ENCODE data around the gene LPCAT1.

Gene LPCAT1

GRCh38 chr5:1521671-1522600, 1.8 kb downstream of the LPCAT1 start:
- H2AFZ ChIP-seq (ENCODE audit: low read length): no peak overlapping the region
- H3K9me3 ChIP-seq (ENCODE audit: insufficient read depth, low read depth, low read length): no peaks in the 10 kb centered on the region
- H3K4me1 ChIP-seq (ENCODE audit: insufficient read depth, low read length, poor library complexity, severe bottlenecking): peaks cover 36% of the 10 kb centered on the region
- no peaks in the 10 kb centered on the region for H3F3A ChIP-seq (ENCODE audit: low read depth)
- peaks cover 52% of the 10 kb centered on the region for H4K20me1 ChIP-seq (ENCODE audit: insufficient read depth, low read length, poor library complexity, severe bottlenecking)
- TF ChIP-seq EZH2phosphoT487 (IDR thresholded peaks at IDR 0.05; ENCODE audit: borderline replicate concordance): no peak
- no peak for TF ChIP-seq CTCF (conservative IDR thresholded peaks at IDR 0.05; ENCODE audit: low read length)
- peak overlapping the region; percentile 78 for H3K4me3 ChIP-seq (ENCODE audit: low read length, poor library complexity, severe bottlenecking)
- H3K36me3 ChIP-seq (ENCODE audit: insufficient read depth, low read length): peaks cover 21% of the 10 kb centered on the region; the same call in 1 of the 2 replicates
- H3K4me2 ChIP-seq (ENCODE audit: low read depth, low read length, poor library complexity, severe bottlenecking): peak overlapping the region; percentile 81
- H3K9me2 ChIP-seq (replicated peaks; ENCODE audit: low read depth, low read length): no peaks in the 10 kb centered on the region
- peaks cover 64% of the 10 kb centered on the region for H3K79me2 ChIP-seq (ENCODE audit: insufficient read depth, low read length)
- H3K27me3 ChIP-seq (ENCODE audit: insufficient read depth, low read length, poor library complexity, severe bottlenecking): no peaks in the 10 kb centered on the region
- peak overlapping the region; percentile 82 for H3K9ac ChIP-seq (ENCODE audit: low read depth, low read length, poor library complexity, severe bottlenecking)

- H4K20me1 ChIP-seq (ENCODE audit: insufficient read depth, low read length, poor library complexity, severe bottlenecking): peaks cover 61% of the 10 kb centered on the region
- H3K79me2 ChIP-seq (ENCODE audit: insufficient read depth, low read length): peaks cover 74% of the 10 kb centered on the region
- H3F3A ChIP-seq (ENCODE audit: low read depth): no peaks in the 10 kb centered on the region
- H3K9me2 ChIP-seq (replicated peaks; ENCODE audit: low read depth, low read length): no peaks in the 10 kb centered on the region
- no peaks in the 10 kb centered on the region for H3K9me3 ChIP-seq (ENCODE audit: insufficient read depth, low read depth, low read length)
- H3K4me2 ChIP-seq (ENCODE audit: low read depth, low read length, poor library complexity, severe bottlenecking): peak overlapping the region; percentile 81
- peak overlapping the region; percentile 82 for H3K9ac ChIP-seq (ENCODE audit: low read depth, low read length, poor library complexity, severe bottlenecking)
- no peak overlapping the region for H2AFZ ChIP-seq (ENCODE audit: low read length)
- H3K4me3 ChIP-seq (ENCODE audit: low read length, poor library complexity, severe bottlenecking): peak overlapping the region; percentile 78
- H3K4me1 ChIP-seq (ENCODE audit: insufficient read depth, low read length, poor library complexity, severe bottlenecking): peaks cover 45% of the 10 kb centered on the region
- no peak for TF ChIP-seq EZH2phosphoT487 (IDR thresholded peaks at IDR 0.05; ENCODE audit: borderline replicate concordance)
- no peak for TF ChIP-seq CTCF (conservative IDR thresholded peaks at IDR 0.05; ENCODE audit: low read length)
- H3K27me3 ChIP-seq (ENCODE audit: insufficient read depth, low read length, poor library complexity, severe bottlenecking): no peaks in the 10 kb centered on the region
- peaks cover 21% of the 10 kb centered on the region; the same call in 1 of the 2 replicates for H3K36me3 ChIP-seq (ENCODE audit: insufficient read depth, low read length)
Observed at GRCh38 chr5:1520791-1521453, 2.8 kb downstream of the LPCAT1 start.

GRCh38 chr5:1519631-1520210, 4.0 kb downstream of the LPCAT1 start:
- Histone ChIP-seq H3K9me2 (replicated peaks; ENCODE audit: low read depth, low read length) (no peaks in the 10 kb centered on the region), H3K4me3 (ENCODE audit: low read length, poor library complexity, severe bottlenecking) (no peak overlapping the region), H3F3A (ENCODE audit: low read depth) (no peaks in the 10 kb centered on the region), H3K36me3 (ENCODE audit: insufficient read depth, low read length) (peaks cover 21% of the 10 kb centered on the region; the same call in 1 of the 2 replicates), H3K27me3 (ENCODE audit: insufficient read depth, low read length, poor library complexity, severe bottlenecking) (no peaks in the 10 kb centered on the region), H3K4me1 (ENCODE audit: insufficient read depth, low read length, poor library complexity, severe bottlenecking) (peaks cover 53% of the 10 kb centered on the region), H3K4me2 (ENCODE audit: low read depth, low read length, poor library complexity, severe bottlenecking) (peak overlapping the region; percentile 15), H3K9ac (ENCODE audit: low read depth, low read length, poor library complexity, severe bottlenecking) (no peak overlapping the region), H2AFZ (ENCODE audit: low read length) (no peak overlapping the region), H3K79me2 (ENCODE audit: insufficient read depth, low read length) (peaks cover 86% of the 10 kb centered on the region), H4K20me1 (ENCODE audit: insufficient read depth, low read length, poor library complexity, severe bottlenecking) (peaks cover 73% of the 10 kb centered on the region), H3K9me3 (ENCODE audit: insufficient read depth, low read depth, low read length) (no peaks in the 10 kb centered on the region)
- no peak for TF ChIP-seq EZH2phosphoT487 (IDR thresholded peaks at IDR 0.05; ENCODE audit: borderline replicate concordance)
- TF ChIP-seq CTCF (conservative IDR thresholded peaks at IDR 0.05; ENCODE audit: low read length): no peak

All from Loucy (cell line).